ENCODE data around the gene NHERF1. TPM values are rescaled to one million over a fixed set of nuclear protein-coding genes. Genes with fewer than 3 reads are reported as not detected.

The NHERF1 gene
- polyA plus RNA-seq, 1 of the 3 experiments (the other 2 are of a cell fraction) = 40.1 TPM

- TF ChIP-seq, protein P1, sequence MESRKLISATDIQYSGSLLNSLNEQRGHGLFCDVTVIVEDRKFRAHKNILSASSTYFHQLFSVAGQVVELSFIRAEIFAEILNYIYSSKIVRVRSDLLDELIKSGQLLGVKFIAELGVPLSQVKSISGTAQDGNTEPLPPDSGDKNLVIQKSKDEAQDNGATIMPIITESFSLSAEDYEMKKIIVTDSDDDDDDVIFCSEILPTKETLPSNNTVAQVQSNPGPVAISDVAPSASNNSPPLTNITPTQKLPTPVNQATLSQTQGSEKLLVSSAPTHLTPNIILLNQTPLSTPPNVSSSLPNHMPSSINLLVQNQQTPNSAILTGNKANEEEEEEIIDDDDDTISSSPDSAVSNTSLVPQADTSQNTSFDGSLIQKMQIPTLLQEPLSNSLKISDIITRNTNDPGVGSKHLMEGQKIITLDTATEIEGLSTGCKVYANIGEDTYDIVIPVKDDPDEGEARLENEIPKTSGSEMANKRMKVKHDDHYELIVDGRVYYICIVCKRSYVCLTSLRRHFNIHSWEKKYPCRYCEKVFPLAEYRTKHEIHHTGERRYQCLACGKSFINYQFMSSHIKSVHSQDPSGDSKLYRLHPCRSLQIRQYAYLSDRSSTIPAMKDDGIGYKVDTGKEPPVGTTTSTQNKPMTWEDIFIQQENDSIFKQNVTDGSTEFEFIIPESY (IDR thresholded peaks at IDR 0.05; ENCODE audit: borderline replicate concordance, low read depth) = no peak
- TF ChIP-seq SIN3A (IDR thresholded peaks at IDR 0.05; ENCODE audit: borderline replicate concordance, low read depth, low read length) = peak; percentile 90; the same call in 1 of the 2 replicates
- TF ChIP-seq TCF12 (IDR thresholded peaks at IDR 0.05) = no peak
- no peak for TF ChIP-seq SMC3 (IDR thresholded peaks at IDR 0.05; ENCODE audit: low read depth, low read length)
- TF ChIP-seq, protein P2, sequence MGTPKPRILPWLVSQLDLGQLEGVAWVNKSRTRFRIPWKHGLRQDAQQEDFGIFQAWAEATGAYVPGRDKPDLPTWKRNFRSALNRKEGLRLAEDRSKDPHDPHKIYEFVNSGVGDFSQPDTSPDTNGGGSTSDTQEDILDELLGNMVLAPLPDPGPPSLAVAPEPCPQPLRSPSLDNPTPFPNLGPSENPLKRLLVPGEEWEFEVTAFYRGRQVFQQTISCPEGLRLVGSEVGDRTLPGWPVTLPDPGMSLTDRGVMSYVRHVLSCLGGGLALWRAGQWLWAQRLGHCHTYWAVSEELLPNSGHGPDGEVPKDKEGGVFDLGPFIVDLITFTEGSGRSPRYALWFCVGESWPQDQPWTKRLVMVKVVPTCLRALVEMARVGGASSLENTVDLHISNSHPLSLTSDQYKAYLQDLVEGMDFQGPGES (IDR thresholded peaks at IDR 0.05; ENCODE audit: low read depth, low read length) = no peak; the same call in 1 of the 2 replicates
- peak; percentile 79 for TF ChIP-seq CHD2 (IDR thresholded peaks at IDR 0.05; ENCODE audit: low read length, partially characterized antibody)
- no peak for TF ChIP-seq GATA2 (CRISPR knock-in tag; IDR thresholded peaks at IDR 0.05)
- peak; percentile 98 for TF ChIP-seq MXI1 (IDR thresholded peaks at IDR 0.05; ENCODE audit: low read depth, low read length)
- peak; percentile 95 for TF ChIP-seq ELF1 (IDR thresholded peaks at IDR 0.05)
- no peak for TF ChIP-seq RXRA (IDR thresholded peaks at IDR 0.05; ENCODE audit: borderline replicate concordance, low read depth)
- peak; percentile 91 for TF ChIP-seq GABPA (IDR thresholded peaks at IDR 0.05; ENCODE audit: low read depth)
- TF ChIP-seq NRF1 (IDR thresholded peaks at IDR 0.05; ENCODE audit: low read depth, low read length) = peak; percentile 96
- peak; percentile 94 for TF ChIP-seq POLR2AphosphoS5 (IDR thresholded peaks at IDR 0.05; ENCODE audit: low read depth, low read length)
- no peak for TF ChIP-seq RCOR1 (IDR thresholded peaks at IDR 0.05; ENCODE audit: low read length)
- TF ChIP-seq NFIC (IDR thresholded peaks at IDR 0.05; ENCODE audit: borderline replicate concordance) = no peak
- TF ChIP-seq RAD21 (IDR thresholded peaks at IDR 0.05; ENCODE audit: low read length) = no peak
- peak; percentile 75; the same call in 1 of the 2 replicates for TF ChIP-seq TAF1 (IDR thresholded peaks at IDR 0.05; ENCODE audit: borderline replicate concordance, low read depth, low read length)
- TF ChIP-seq MEF2A (IDR thresholded peaks at IDR 0.05; ENCODE audit: borderline replicate concordance, low read depth) = no peak
- no peak for TF ChIP-seq EP300 (IDR thresholded peaks at IDR 0.05; ENCODE audit: borderline replicate concordance in 1 of 2, low read depth in 1 of 2, low read length in 1 of 2)
These were observed 27.9 kb downstream of the NHERF1 start, which contains the start of gene NAT9 (continued) for GRCh38 chr17:74776044-74776962.

Measured in SK-N-SH (cell line).